Stimulated activated CD4-positive, alpha-beta T cell treated with anti-CD3 and anti-CD28 coated beads, Interleukin-12 subunit alpha, Interleukin-12 subunit beta, amount 100 ng/mL, for 4 hours (primary cell): ENCODE results near the gene ACYP2.
"Not testable (repeated sequence)": the region's sequence is repeated elsewhere in the genome, so short reads cannot be mapped to it uniquely, and the experiment has no call there.

ENCODE experiments used
- DNase-seq: peaks from one replicate; pipeline ENCODE4 v3.0.0-alpha.2; 2020

ACYP2 gene

GRCh38 chr2:54274781-54275242 is 159.4 kb downstream of the ACYP2 start:
- no peak for DNase-seq

- DNase-seq: no peak
Measured at GRCh38 chr2:54275541-54275940, 160.1 kb downstream of the ACYP2 start.

GRCh38 chr2:54279385-54279784 is 164.0 kb downstream of the ACYP2 start:
- no peak for DNase-seq

- DNase-seq: no peak
Measured at GRCh38 chr2:54284826-54285225, 169.4 kb downstream of the ACYP2 start.

GRCh38 chr2:54285451-54285850 is 170.0 kb downstream of the ACYP2 start:
- no peak for DNase-seq

- DNase-seq: no peak
Measured at GRCh38 chr2:54287532-54287931, 172.1 kb downstream of the ACYP2 start.

- no peak for DNase-seq
Measured at GRCh38 chr2:54289917-54290316, 174.5 kb downstream of the ACYP2 start.

- DNase-seq: no peak
Measured at GRCh38 chr2:54290356-54291025, 175.1 kb downstream of the ACYP2 start.

GRCh38 chr2:54294665-54295064 is 179.2 kb downstream of the ACYP2 start:
- not testable (repeated sequence) for DNase-seq

- no peak for DNase-seq
Measured at GRCh38 chr2:54295911-54296310, 180.5 kb downstream of the ACYP2 start.

- DNase-seq: no peak
Measured at GRCh38 chr2:54298514-54298913, 183.1 kb downstream of the ACYP2 start.

- DNase-seq: no peak
Measured at GRCh38 chr2:54303631-54304030, 188.2 kb downstream of the ACYP2 start.

GRCh38 chr2:54306556-54306955 is 191.1 kb downstream of the ACYP2 start:
- no peak for DNase-seq

GRCh38 chr2:54308186-54308585 is 192.8 kb downstream of the ACYP2 start:
- DNase-seq: no peak

GRCh38 chr2:54308782-54309181 is 193.4 kb downstream of the ACYP2 start:
- no peak for DNase-seq

- no peak for DNase-seq
Measured at GRCh38 chr2:54310311-54310710, 194.9 kb downstream of the ACYP2 start.

GRCh38 chr2:54310961-54311360 is 195.5 kb downstream of the ACYP2 start:
- DNase-seq: no peak

GRCh38 chr2:54313147-54313546 is 197.7 kb downstream of the ACYP2 start:
- DNase-seq: no peak

- no peak for DNase-seq
Measured at GRCh38 chr2:54317973-54318372, 202.6 kb downstream of the ACYP2 start.

GRCh38 chr2:54318821-54319220 is 203.4 kb downstream of the ACYP2 start:
- DNase-seq: no peak

GRCh38 chr2:54321047-54321446 is 205.6 kb downstream of the ACYP2 start:
- DNase-seq: no peak

- not testable (repeated sequence) for DNase-seq
Measured at GRCh38 chr2:54324517-54324916, 209.1 kb downstream of the ACYP2 start.

- DNase-seq: no peak
Measured at GRCh38 chr2:54325148-54325547, 209.7 kb downstream of the ACYP2 start.

GRCh38 chr2:54329482-54330161 is 214.2 kb downstream of the ACYP2 start:
- no peak for DNase-seq
